NCI-H2029 (cell line): ENCODE measurements around the gene SERPINB6.
"Not testable (repeated sequence)": the region's sequence is repeated elsewhere in the genome, so short reads cannot be mapped to it uniquely, and the experiment has no call there.

Experiments used
- DNase-seq: peaks from one replicate; lab custom pipeline; 2025; lab: John Stamatoyannopoulos, UW

The SERPINB6 gene

GRCh38 chr6:2977799-2978590 lies 6.6 kb upstream of the SERPINB6 start:
- no peak for DNase-seq

GRCh38 chr6:2977290-2977689 lies 5.9 kb upstream of the SERPINB6 start:
- no peak for DNase-seq

- no peak for DNase-seq
Measured at GRCh38 chr6:2976571-2977085, 5.3 kb upstream of the SERPINB6 start.

GRCh38 chr6:2976060-2976459 lies 4.7 kb upstream of the SERPINB6 start:
- no peak for DNase-seq

- DNase-seq, result no peak
Measured at GRCh38 chr6:2973676-2974075, 2.3 kb upstream of the SERPINB6 start.

- not testable (repeated sequence) for DNase-seq
Measured at GRCh38 chr6:2973180-2973579, 1.8 kb upstream of the SERPINB6 start.

- not testable (repeated sequence) for DNase-seq
Measured at GRCh38 chr6:2972685-2973084, 1.3 kb upstream of the SERPINB6 start.

GRCh38 chr6:2972219-2972487 lies 786 bp upstream of the SERPINB6 start:
- not testable (repeated sequence) for DNase-seq

- no peak for DNase-seq
Measured at GRCh38 chr6:2970753-2971419, 481 bp downstream of the SERPINB6 start.

GRCh38 chr6:2970034-2970685 lies 1.2 kb downstream of the SERPINB6 start:
- DNase-seq, result no peak

GRCh38 chr6:2969549-2969948 lies 1.8 kb downstream of the SERPINB6 start:
- DNase-seq, result no peak

- no peak for DNase-seq
Measured at GRCh38 chr6:2968600-2969135, 2.7 kb downstream of the SERPINB6 start.

- no peak for DNase-seq
Measured at GRCh38 chr6:2967936-2968335, 3.4 kb downstream of the SERPINB6 start.

- no peak for DNase-seq
Measured at GRCh38 chr6:2966347-2966746, 5.0 kb downstream of the SERPINB6 start.

- no peak for DNase-seq
Measured at GRCh38 chr6:2964793-2965505, 6.4 kb downstream of the SERPINB6 start.

GRCh38 chr6:2963756-2964155 lies 7.6 kb downstream of the SERPINB6 start:
- DNase-seq, result no peak

GRCh38 chr6:2962636-2963035 lies 8.7 kb downstream of the SERPINB6 start:
- no peak for DNase-seq

- no peak for DNase-seq
Measured at GRCh38 chr6:2962004-2962403, 9.4 kb downstream of the SERPINB6 start.

- no peak for DNase-seq
Measured at GRCh38 chr6:2961506-2961905, 9.9 kb downstream of the SERPINB6 start.

GRCh38 chr6:2960935-2961334 lies 10.4 kb downstream of the SERPINB6 start:
- DNase-seq, result no peak

GRCh38 chr6:2959909-2960719 lies 11.3 kb downstream of the SERPINB6 start:
- DNase-seq, result no peak
